Measurements from ENCODE around the gene ZNRF1.

The ZNRF1 gene

DNA sequence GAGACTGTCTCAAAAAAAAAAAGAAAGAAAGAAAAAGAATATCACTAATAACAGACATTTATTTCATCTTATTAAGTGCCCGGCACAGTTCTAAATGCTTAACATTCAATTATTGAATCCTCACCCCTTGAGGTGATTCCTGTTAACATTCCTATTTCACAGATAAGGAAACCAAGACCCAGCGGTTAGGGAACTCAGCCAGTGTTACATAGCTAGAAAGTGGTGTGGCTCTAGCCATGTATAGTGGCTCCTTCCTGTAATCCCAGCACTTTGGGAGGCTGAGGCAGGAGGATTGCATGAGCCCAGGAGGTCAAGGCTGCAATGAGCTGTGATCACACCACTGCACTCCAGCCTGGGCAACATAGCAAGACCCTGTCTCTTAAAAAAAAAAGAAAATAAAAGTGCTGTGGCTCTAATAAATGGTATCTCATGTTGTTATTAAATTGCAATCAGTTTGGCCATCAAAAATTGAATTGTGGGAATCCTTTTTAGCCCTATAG is 28.1 kb downstream of the ZNRF1 start:
- no peak overlapping the region for H3K4me3 ChIP-seq (ENCODE audit: low read depth, low read length)
- TF ChIP-seq CTCF (IDR thresholded peaks at IDR 0.05; ENCODE audit: control insufficient read depth, extremely low read depth, insufficient read depth): no peak
- DNase-seq (ENCODE audit: low read depth): no peak

GRCh38 chr16:75027520-75028300 is 28.9 kb downstream of the ZNRF1 start:
- TF ChIP-seq CTCF (IDR thresholded peaks at IDR 0.05; ENCODE audit: control insufficient read depth, extremely low read depth, insufficient read depth): no peak
- H3K4me3 ChIP-seq (ENCODE audit: low read depth, low read length): no peak overlapping the region
- no peak for DNase-seq (ENCODE audit: low read depth)

DNA sequence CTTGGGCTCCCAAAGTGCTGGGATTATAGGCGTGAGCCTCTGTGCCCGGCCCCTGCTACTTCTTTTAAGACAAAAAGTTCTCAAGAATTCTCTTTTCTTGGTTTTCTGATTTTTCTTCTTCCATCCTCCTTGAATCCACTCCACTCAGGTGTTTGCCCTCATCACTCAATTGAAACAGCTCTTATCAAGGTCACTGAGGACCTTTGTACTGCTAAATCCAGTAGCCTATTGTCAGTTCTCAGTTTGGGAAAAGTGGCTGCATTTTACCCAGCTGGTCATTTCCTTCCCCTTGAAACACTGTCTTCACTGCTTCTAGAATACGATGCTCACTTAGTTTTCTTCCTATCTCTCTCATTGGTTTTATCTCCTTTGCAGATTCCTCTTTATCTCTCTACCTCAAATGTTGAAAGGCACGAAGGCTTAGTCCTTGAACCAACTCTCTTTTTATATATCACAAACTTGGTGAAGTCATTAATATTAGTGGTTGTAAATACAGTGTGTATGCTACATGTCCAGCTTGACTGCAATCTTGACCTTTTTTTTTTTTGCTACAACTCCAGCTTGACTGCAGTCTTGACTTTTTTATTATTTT is 29.8 kb downstream of the ZNRF1 start:
- TF ChIP-seq CTCF (IDR thresholded peaks at IDR 0.05; ENCODE audit: control insufficient read depth, extremely low read depth, insufficient read depth): no peak
- no peak for DNase-seq (ENCODE audit: low read depth)
- no peak overlapping the region for H3K4me3 ChIP-seq (ENCODE audit: low read depth, low read length)

GRCh38 chr16:75029854-75030253 is 31.0 kb downstream of the ZNRF1 start:
- TF ChIP-seq CTCF (IDR thresholded peaks at IDR 0.05; ENCODE audit: control insufficient read depth, extremely low read depth, insufficient read depth): no peak
- H3K4me3 ChIP-seq (ENCODE audit: low read depth, low read length): no peak overlapping the region
- DNase-seq (ENCODE audit: low read depth): no peak

GRCh38 chr16:75032655-75033054 is 33.8 kb downstream of the ZNRF1 start:
- no peak for TF ChIP-seq CTCF (IDR thresholded peaks at IDR 0.05; ENCODE audit: control insufficient read depth, extremely low read depth, insufficient read depth)
- no peak for DNase-seq (ENCODE audit: low read depth)
- H3K4me3 ChIP-seq (ENCODE audit: low read depth, low read length): no peak overlapping the region

DNA sequence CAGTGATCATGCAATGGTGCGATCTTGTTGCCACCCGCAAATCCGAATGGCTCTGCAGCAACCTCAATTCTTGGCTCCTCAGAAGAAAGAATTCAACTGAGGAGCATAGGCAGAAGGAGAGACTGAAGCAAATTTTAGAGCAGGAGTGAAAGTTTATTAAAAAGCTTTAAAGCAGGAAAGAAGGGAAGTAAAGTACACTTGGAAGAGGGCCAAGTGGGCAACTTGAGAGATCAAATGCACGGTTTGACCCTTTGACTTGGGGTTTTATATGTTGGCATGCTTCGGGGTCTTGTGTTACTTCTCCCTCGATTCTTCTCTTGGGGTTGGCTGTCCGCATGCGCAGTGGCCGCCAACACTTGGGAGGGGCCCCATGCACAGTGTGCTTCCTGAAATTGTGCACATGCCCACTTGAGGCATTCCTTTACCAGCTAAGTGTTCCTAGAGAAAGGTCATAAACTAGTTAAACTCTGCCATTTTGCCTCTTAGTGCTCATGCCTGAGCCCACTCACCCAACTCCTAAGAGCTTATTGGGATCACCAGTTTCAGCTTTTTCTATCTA is 36.7 kb downstream of the ZNRF1 start:
- no peak overlapping the region for H3K4me3 ChIP-seq (ENCODE audit: low read depth, low read length)
- no peak for DNase-seq (ENCODE audit: low read depth)
- no peak for TF ChIP-seq CTCF (IDR thresholded peaks at IDR 0.05; ENCODE audit: control insufficient read depth, extremely low read depth, insufficient read depth)

All from LNCaP clone FGC (cell line).